HEK293T (cell line): ENCODE measurements around the gene APBA2.

ENCODE experiments used
- FOXK2 ChIP-seq: fragments of 450-650 bp; IDR thresholded peaks from 2 replicates; pipeline ENCODE4 v1.6.1; 2016; ENCODE audit warnings: mild to moderate bottlenecking
- HDGF ChIP-seq: fragments of 450-650 bp; IDR thresholded peaks from 2 replicates; pipeline ENCODE4 v1.6.1; 2017; ENCODE audit warnings: antibody characterized with exemption, borderline replicate concordance

DNA sequence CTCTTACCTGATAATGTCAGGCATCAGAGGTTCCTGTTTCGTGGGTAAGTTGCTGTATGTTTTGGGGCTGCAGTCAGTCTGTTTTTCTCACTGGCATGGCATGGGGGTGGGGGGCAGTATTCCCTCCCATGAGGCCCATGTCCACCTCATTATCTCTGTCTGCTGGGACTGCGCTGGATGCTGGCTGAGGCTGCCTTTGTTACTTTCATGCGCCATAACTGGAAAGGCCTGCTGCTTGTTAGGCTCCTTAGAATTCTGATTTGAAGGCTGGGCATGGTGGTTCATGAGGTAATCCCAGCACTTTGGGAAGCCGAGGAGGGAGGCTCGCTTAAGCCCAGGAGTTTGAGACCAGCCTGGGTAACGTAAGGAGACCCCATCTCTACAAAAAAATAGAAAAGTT lies 9.8 kb downstream of the APBA2 start:
- no peak for TF ChIP-seq HDGF
- no peak for TF ChIP-seq FOXK2
